H1 (cell line): ENCODE measurements around the gene DCN. TPM values are rescaled to one million over a fixed set of nuclear protein-coding genes. Genes with fewer than 3 reads are reported as not detected.

Experiments used
- CTCF ChIA-PET: fragments of 300-600 bp; sonication (Branson Sonifier 250); formaldehyde crosslinking; loops from one replicate; lab custom pipeline; 2021; ENCODE audit not compliant: partially characterized antibody; lab: Charles Lee
- POLR2A ChIA-PET: fragments of 300-600 bp; sonication (Branson Sonifier 250); formaldehyde crosslinking; loops from one replicate; lab custom pipeline; 2021; ENCODE audit warnings: inconsistent platforms; ENCODE audit not compliant: partially characterized antibody; lab: Charles Lee
- DNase-seq, 2 experiments: peaks; one replicate each; pipeline versions ENCODE4 v3.0.0 to v3.0.0-alpha.2; 2010 to 2022; ENCODE audit warnings: low spot score in 2 of 2, low read depth in 1 of 2, mixed read lengths in 1 of 2
- FAIRE-seq: peaks from 2 replicates; lab custom pipeline; 2011; peaks lifted over from hg19 to GRCh38; lab: Jason Lieb, UNC
- H2AFZ ChIP-seq: 2 replicates; pipeline ENCODE4 v1.8.1; 2012; ENCODE audit warnings: low read length, inconsistent platforms
- H2AK5ac ChIP-seq: 2 replicates; pipeline ENCODE4 v1.6.1; 2013; ENCODE audit warnings: low read depth, low read length
- H2BK120ac ChIP-seq: replicated peaks from 2 replicates; pipeline ENCODE3; 2013; ENCODE audit warnings: low read depth, low read length, inconsistent platforms
- H2BK12ac ChIP-seq: 2 replicates; pipeline ENCODE4 v1.6.1; 2013; ENCODE audit warnings: low read depth, low read length
- H2BK15ac ChIP-seq: 2 replicates; pipeline ENCODE4 v1.6.1; 2013; ENCODE audit warnings: low read length
- H2BK20ac ChIP-seq: 2 replicates; pipeline ENCODE4 v1.6.1; 2013; ENCODE audit warnings: low read length
- H2BK5ac ChIP-seq: 2 replicates; pipeline ENCODE4 v1.6.1; 2013; ENCODE audit warnings: low read depth, low read length
- H3K14ac ChIP-seq: 2 replicates; pipeline ENCODE4 v1.6.1; 2013; ENCODE audit warnings: inconsistent platforms; ENCODE audit not compliant: insufficient read length
- H3K18ac ChIP-seq: 2 replicates; pipeline ENCODE4 v1.6.1; 2013; ENCODE audit warnings: low read length; ENCODE audit errors: extremely low read depth
- H3K23ac ChIP-seq: 2 replicates; pipeline ENCODE4 v1.6.1; 2013; ENCODE audit warnings: inconsistent platforms; ENCODE audit not compliant: insufficient read length
- H3K23me2 ChIP-seq: 2 replicates; pipeline ENCODE4 v1.6.1; 2013; ENCODE audit warnings: low read depth, low read length
- H3K27ac ChIP-seq: 2 replicates; pipeline ENCODE4 v1.6.1; 2011; ENCODE audit warnings: low read depth, low read length, inconsistent platforms
- H3K27me3 ChIP-seq, 4 experiments: replicated peaks in 1 of 4; 1 replicate in 1 of 4; 2 replicates in 3 of 4; pipeline versions ENCODE4 v1.6.1 to v1.8.1; 2011 to 2013; ENCODE audit warnings: low read length in 3 of 4, mild to moderate bottlenecking in 3 of 4, inconsistent platforms in 2 of 4, mixed read lengths in 2 of 4, moderate library complexity in 1 of 4; ENCODE audit not compliant: control insufficient read depth in 3 of 4, insufficient read depth in 3 of 4; ENCODE audit errors: extremely low read depth in 1 of 4
- H3K36me3 ChIP-seq, 4 experiments: 2 replicates each; pipeline versions ENCODE4 v1.6.1 to v1.8.1; 2011 to 2013; ENCODE audit warnings: mild to moderate bottlenecking in 4 of 4, low read length in 3 of 4, moderate library complexity in 2 of 4, control low read depth in 1 of 4, inconsistent platforms in 1 of 4; ENCODE audit not compliant: insufficient read depth in 4 of 4, control insufficient read depth in 2 of 4
- H3K4ac ChIP-seq: replicated peaks from 2 replicates; pipeline ENCODE3; 2013; ENCODE audit warnings: low read length, low read depth, mixed read lengths, inconsistent platforms; ENCODE audit not compliant: insufficient read length
- H3K4me1 ChIP-seq, 4 experiments: replicated peaks in 1 of 4; 1 replicate in 1 of 4; 2 replicates in 3 of 4; pipeline versions ENCODE4 v1.6.1 to v1.8.1; 2011 to 2013; ENCODE audit warnings: low read length in 3 of 4, inconsistent platforms in 2 of 4, mixed read lengths in 1 of 4; ENCODE audit not compliant: insufficient read depth in 4 of 4, control insufficient read depth in 3 of 4
- H3K4me2 ChIP-seq, 2 experiments: 2 replicates each; pipeline versions ENCODE4 v1.6.1 to v1.8.1; 2011 to 2013; ENCODE audit warnings: low read depth in 2 of 2, low read length in 2 of 2, control low read depth in 1 of 2, inconsistent platforms in 1 of 2, mild to moderate bottlenecking in 1 of 2; ENCODE audit not compliant: insufficient read depth in 1 of 2
- H3K4me3 ChIP-seq, 4 experiments: fragments of 200-600, 300-600 bp in 1 of 4; sonication (generic), shearing (Covaris generic), sonication (Bioruptor Twin) in 1 of 4; 2 replicates each; pipeline versions ENCODE4 v1.5.1 to v1.8.1; 2011 to 2016; ENCODE audit warnings: low read length in 4 of 4, low read depth in 3 of 4, control low read depth in 2 of 4, inconsistent platforms in 2 of 4, mild to moderate bottlenecking in 2 of 4, mixed read lengths in 1 of 4, moderate library complexity in 1 of 4; ENCODE audit not compliant: insufficient read depth in 2 of 4; ENCODE audit errors: extremely low read depth in 1 of 4
- H3K56ac ChIP-seq: replicated peaks from 2 replicates; pipeline ENCODE3; 2013; ENCODE audit warnings: low read depth, mild to moderate bottlenecking, mixed read lengths, low read length, inconsistent platforms; ENCODE audit not compliant: insufficient read length
- H3K79me1 ChIP-seq: 2 replicates; pipeline ENCODE4 v1.6.1; 2013; ENCODE audit warnings: low read depth, low read length, control low read depth
- H3K79me2 ChIP-seq, 2 experiments: 2 replicates each; pipeline versions ENCODE4 v1.6.1 to v1.8.1; 2012 to 2013; ENCODE audit warnings: low read length in 2 of 2, mild to moderate bottlenecking in 2 of 2, inconsistent platforms in 1 of 2; ENCODE audit not compliant: insufficient read depth in 2 of 2, control insufficient read depth in 1 of 2
- H3K9ac ChIP-seq, 4 experiments: replicated peaks in 1 of 4; 1 replicate in 1 of 4; 2 replicates in 3 of 4; pipeline versions ENCODE4 v1.6.1 to v1.8.1; 2011 to 2013; ENCODE audit warnings: low read depth in 3 of 4, low read length in 3 of 4, control low read depth in 2 of 4, mild to moderate bottlenecking in 2 of 4, moderate library complexity in 2 of 4, inconsistent platforms in 1 of 4; ENCODE audit errors: extremely low read depth in 1 of 4
- H3K9me3 ChIP-seq, 2 experiments: 2 replicates each; pipeline versions ENCODE4 v1.6.1 to v1.8.1; 2012 to 2013; ENCODE audit warnings: mild to moderate bottlenecking in 2 of 2, moderate library complexity in 2 of 2, control low read depth in 1 of 2, inconsistent platforms in 1 of 2, low read depth in 1 of 2, low read length in 1 of 2, mixed read lengths in 1 of 2; ENCODE audit not compliant: insufficient read depth in 2 of 2
- H4K20me1 ChIP-seq, 2 experiments: replicated peaks in 1 of 2; 2 replicates each; pipeline versions ENCODE3 to v1.8.1; 2011 to 2013; ENCODE audit warnings: inconsistent platforms in 2 of 2, low read length in 2 of 2, mild to moderate bottlenecking in 1 of 2; ENCODE audit not compliant: insufficient read depth in 2 of 2, control insufficient read depth in 1 of 2
- H4K5ac ChIP-seq: 2 replicates; pipeline ENCODE4 v1.6.1; 2013; ENCODE audit warnings: low read length, low read depth, mixed read lengths, inconsistent platforms; ENCODE audit not compliant: insufficient read length
- H4K8ac ChIP-seq: 2 replicates; pipeline ENCODE4 v1.8.0; 2013; ENCODE audit warnings: mild to moderate bottlenecking, moderate library complexity, low read length, inconsistent platforms; ENCODE audit not compliant: insufficient read depth; ENCODE audit errors: extremely low read depth
- H4K91ac ChIP-seq: replicated peaks from 2 replicates; pipeline ENCODE3; 2013; ENCODE audit warnings: low read length, mixed read lengths, inconsistent platforms; ENCODE audit not compliant: insufficient read length
- BRCA1 ChIP-seq: IDR thresholded peaks from 2 replicates; pipeline ENCODE4 v1.6.1; 2012; ENCODE audit warnings: low read depth, low read length, improper control_type of control experiment
- KDM1A ChIP-seq: fragments of 200-600, 300-600 bp; sonication (generic); IDR thresholded peaks from 2 replicates; pipeline ENCODE4 v1.7.1; 2016; ENCODE audit warnings: mild to moderate bottlenecking, low read length, borderline replicate concordance
- MAFK ChIP-seq: IDR thresholded peaks from 2 replicates; pipeline ENCODE4 v1.6.1; 2012; ENCODE audit warnings: low read depth, mild to moderate bottlenecking, improper control_type of control experiment, low read length
- POLR2AphosphoS5 ChIP-seq: IDR thresholded peaks from 2 replicates; pipeline ENCODE4 v1.6.1; 2011; ENCODE audit warnings: low read depth, low read length
- SAP30 ChIP-seq: fragments of 300-600 bp; sonication (generic); IDR thresholded peaks from 2 replicates; pipeline ENCODE4 v1.7.1; 2012; ENCODE audit warnings: low read length, moderate library complexity, mild to moderate bottlenecking, inconsistent platforms; ENCODE audit not compliant: insufficient read depth, insufficient replicate concordance
- TEAD4 ChIP-seq: IDR thresholded peaks from 2 replicates; pipeline ENCODE4 v1.6.1; 2012; ENCODE audit warnings: low read depth, low read length, inconsistent platforms, mixed read lengths
- WGBS, 2 experiments: shearing (Covaris generic) in 1 of 2; methylation state at CpG; one replicate each; pipeline versions ENCODE4 v1.1.6 to v1.1.7; 2013 to 2015; ENCODE audit warnings: low lambda C conversion rate in 2 of 2, mixed read lengths in 2 of 2, inconsistent platforms in 1 of 2, low coverage in 1 of 2, missing lambda C conversion rate in 1 of 2; ENCODE audit not compliant: insufficient replicate concordance in 2 of 2, insufficient coverage in 1 of 2, insufficient read length in 1 of 2; ENCODE audit errors: extremely low coverage in 1 of 2, missing lambda C conversion rate in 1 of 2; 5-methylcytosine and 5-hydroxymethylcytosine counted together
- polyA plus RNA-seq, 7 experiments: library from polyadenylated mRNA; depleted of rRNA in 3 of 7; stranded (reverse) in 5 of 7; unstranded in 2 of 7; fragments of >200 nt in 5 of 7; fragments of 200-250 nt in 2 of 7; gene quantifications; 1 replicate in 5 of 7; 2 replicates in 1 of 7; 4 replicates in 1 of 7; pipeline versions ENCODE4 v1.2.1 to v1.2.3, GENCODE V29; 2011 to 2013; ENCODE audit warnings: missing spikeins in 2 of 7, mixed read lengths in 2 of 7
- total RNA-seq: library from RNA; stranded (reverse); fragmentation: NEBNext Ultra II Directional; extraction: Animal tissue kit (Norgen Biotek cat#: 25700); gene quantifications from 2 replicates; pipeline ENCODE4 v1.2.1, GENCODE V29; 2021

DCN gene
- total and polyA plus RNA-seq, 2 of the 8 experiments (the other 6 are each of a cell fraction or from before 2014, with no cell fraction given) = not detected

DNA sequence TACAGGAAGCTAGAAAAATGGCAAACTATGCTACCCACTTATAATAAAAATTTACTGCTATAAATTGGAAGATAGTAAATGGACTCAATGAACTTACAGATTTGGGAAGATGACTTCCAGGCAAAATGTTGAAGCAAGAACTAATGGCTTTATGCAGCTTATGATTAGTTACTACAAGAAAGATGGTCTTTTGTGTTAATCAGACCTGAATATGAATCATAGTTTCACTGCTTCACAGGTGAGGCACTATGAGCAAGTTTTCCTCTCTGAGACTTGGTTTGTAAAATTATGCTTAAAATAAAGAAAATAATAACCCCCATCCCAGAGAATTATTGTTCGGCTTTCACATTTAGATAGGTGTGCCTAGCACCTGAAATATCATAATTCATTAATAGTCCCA, 19.8 kb upstream of the DCN start:
- H3K36me3 ChIP-seq = no peaks in the 10 kb centered on the region; a peak in 1 of 8 replicates
- FAIRE-seq = no peak
- TF ChIP-seq TEAD4 (no peak), MAFK (no peak), POLR2AphosphoS5 (no peak), BRCA1 (no peak), SAP30 (no peak), KDM1A (no peak)

More for the DNA sequence above, 19.8 kb upstream of the DCN start:
- Histone ChIP-seq H4K20me1 (no peaks in the 10 kb centered on the region), H3K27me3 (no peaks in the 10 kb centered on the region), H3K4me1 (no peaks in the 10 kb centered on the region), H3K9me3 (no peaks in the 10 kb centered on the region), H2BK20ac (no peak overlapping the region), H3K9ac (no peak overlapping the region), H4K91ac (no peak overlapping the region), H2AK5ac (no peak overlapping the region), H3K4me3 (no peak overlapping the region), H2BK120ac (no peak overlapping the region), H3K27ac (no peak overlapping the region), H2BK5ac (no peak overlapping the region), H3K79me2 (no peaks in the 10 kb centered on the region), H2BK12ac (no peak overlapping the region), H3K14ac (no peak overlapping the region), H3K56ac (no peak overlapping the region), H4K8ac (no peak overlapping the region), H2BK15ac (no peak overlapping the region), H3K18ac (no peak overlapping the region), H3K4ac (no peak overlapping the region), H2AFZ (no peak overlapping the region), H4K5ac (no peak overlapping the region), H3K23ac (no peak overlapping the region), H3K79me1 (no peaks in the 10 kb centered on the region), H3K4me2 (no peak overlapping the region), H3K23me2 (no peaks in the 10 kb centered on the region)
- DNase-seq = no peak
- ChIA-PET CTCF (no interaction called here), POLR2A (no interaction called here)
- 83% methylated on average over 1 of the region's 1 CpG; no CpG with 5 or more reads in 1 of the 2 experiments for WGBS, 2 experiments
